CD14-positive monocyte (primary cell): ENCODE measurements around the gene MYO19. TPM values are rescaled to one million over a fixed set of nuclear protein-coding genes. Genes with fewer than 3 reads are reported as not detected.

Experiments
- DNase-seq, 3 donors: peaks; one replicate each; pipeline ENCODE4 v3.0.0-alpha.2; 2011 to 2022
- H2AFZ ChIP-seq: 2 replicates; pipeline ENCODE4 v1.6.0; 2012; ENCODE audit warnings: mild to moderate bottlenecking, low read depth, low read length, inconsistent platforms; ENCODE audit not compliant: insufficient read depth, poor library complexity, severe bottlenecking
- H3K27ac ChIP-seq, 2 donors: 1 replicate in 1 of 2; 2 replicates in 1 of 2; pipeline ENCODE4 v1.5.1; 2012 to 2013; ENCODE audit warnings: low read length in 2 of 2, control low read depth in 1 of 2, inconsistent platforms in 1 of 2, low read depth in 1 of 2, mild to moderate bottlenecking in 1 of 2
- H3K27me3 ChIP-seq, 2 donors: one replicate each; pipeline versions ENCODE4 v1.6.0 to v1.6.1; 2011 to 2013; ENCODE audit warnings: low read length in 2 of 2; ENCODE audit not compliant: control insufficient read depth in 2 of 2, insufficient read depth in 2 of 2
- H3K36me3 ChIP-seq, 2 donors: replicated peaks in 1 of 2; 1 replicate in 1 of 2; 2 replicates in 1 of 2; pipeline versions ENCODE4 v1.5.1 to v1.6.1; 2012 to 2013; ENCODE audit warnings: low read length in 2 of 2, control low read depth in 1 of 2, inconsistent platforms in 1 of 2, mild to moderate bottlenecking in 1 of 2; ENCODE audit not compliant: insufficient read depth in 2 of 2, control insufficient read depth in 1 of 2
- H3K4me1 ChIP-seq, 2 donors: 1 replicate in 1 of 2; 2 replicates in 1 of 2; pipeline versions ENCODE4 v1.5.1 to v1.6.1; 2012 to 2013; ENCODE audit warnings: low read length in 2 of 2, control low read depth in 1 of 2, inconsistent platforms in 1 of 2, mild to moderate bottlenecking in 1 of 2, moderate library complexity in 1 of 2; ENCODE audit not compliant: insufficient read depth in 2 of 2, control insufficient read depth in 1 of 2
- H3K4me2 ChIP-seq: replicated peaks from 2 replicates; pipeline ENCODE3; 2012; ENCODE audit warnings: low read length, moderate library complexity, mild to moderate bottlenecking; ENCODE audit not compliant: poor library complexity, severe bottlenecking; ENCODE audit errors: extremely low read depth
- H3K4me3 ChIP-seq, 3 experiments: fragments of 200-600 bp in 1 of 3; sonication (generic) in 1 of 3; replicated peaks in 1 of 3; 1 replicate in 2 of 3; 2 replicates in 1 of 3; pipeline ENCODE4 v1.5.1; 2011 to 2013; ENCODE audit warnings: low read length in 3 of 3, mild to moderate bottlenecking in 3 of 3, control low read depth in 2 of 3, low read depth in 2 of 3, inconsistent platforms in 1 of 3, moderate library complexity in 1 of 3
- H3K79me2 ChIP-seq: 2 replicates; pipeline ENCODE4 v1.6.0; 2012; ENCODE audit warnings: mild to moderate bottlenecking, control low read depth, inconsistent platforms, low read length, moderate library complexity; ENCODE audit not compliant: insufficient read depth
- H3K9ac ChIP-seq: 2 replicates; pipeline ENCODE4 v1.6.0; 2017; ENCODE audit warnings: low read length, mild to moderate bottlenecking; ENCODE audit not compliant: insufficient read depth, poor library complexity, severe bottlenecking
- H3K9me3 ChIP-seq, 2 donors: replicated peaks in 1 of 2; 1 replicate in 1 of 2; 2 replicates in 1 of 2; pipeline versions ENCODE4 v1.5.1 to v1.6.1; 2012 to 2013; ENCODE audit warnings: low read length in 2 of 2, control low read depth in 1 of 2; ENCODE audit not compliant: control insufficient read depth in 1 of 2, insufficient read depth in 1 of 2
- H4K20me1 ChIP-seq: 2 replicates; pipeline ENCODE4 v1.6.0; 2012; ENCODE audit warnings: mild to moderate bottlenecking, low read length, control low read depth, moderate library complexity; ENCODE audit not compliant: insufficient read depth
- H3K27ac Mint-ChIP-seq, 7 donors: one replicate each; pipeline ENCODE4 v1.8.0; 2020; ENCODE audit warnings: mild to moderate bottlenecking in 7 of 7, mixed read lengths in 7 of 7, moderate library complexity in 6 of 7, inconsistent platforms in 2 of 7
- H3K27me3 Mint-ChIP-seq, 3 donors: one replicate each; pipeline ENCODE4 v1.8.0; 2021 to 2022; ENCODE audit warnings: low read depth in 3 of 3, mild to moderate bottlenecking in 3 of 3, mixed read lengths in 3 of 3, moderate library complexity in 3 of 3, inconsistent platforms in 1 of 3
- H3K36me3 Mint-ChIP-seq, 2 donors: one replicate each; pipeline ENCODE4 v1.8.0; 2020; ENCODE audit warnings: mixed read lengths in 2 of 2, inconsistent platforms in 1 of 2, mild to moderate bottlenecking in 1 of 2
- H3K4me1 Mint-ChIP-seq: one replicate; pipeline ENCODE4 v1.8.0; 2020; ENCODE audit warnings: mild to moderate bottlenecking, mixed read lengths
- H3K4me3 Mint-ChIP-seq, 2 donors: one replicate each; pipeline ENCODE4 v1.8.0; 2020; ENCODE audit warnings: mild to moderate bottlenecking in 2 of 2, mixed read lengths in 2 of 2, moderate library complexity in 1 of 2
- H3K9me3 Mint-ChIP-seq, 7 donors: one replicate each; pipeline ENCODE4 v1.8.0; 2020 to 2022; ENCODE audit warnings: mixed read lengths in 7 of 7, mild to moderate bottlenecking in 6 of 7, moderate library complexity in 6 of 7, inconsistent platforms in 2 of 7
- WGBS: methylation state at CpG from one replicate; pipeline ENCODE4 v1.1.5; 2013; ENCODE audit warnings: missing lambda C conversion rate; ENCODE audit not compliant: insufficient coverage; 5-methylcytosine and 5-hydroxymethylcytosine counted together
- intact Hi-C, 2 donors: fragments of 100-400 bp; cut with micrococcal nuclease; formaldehyde crosslinking; loops; one replicate each; pipeline versions ENCODE4 v1.15.0 to v1.15.1; 2023
- polyA plus RNA-seq, 3 donors: library from polyadenylated mRNA; depleted of rRNA in 1 of 3; unstranded in 2 of 3; stranded (reverse) in 1 of 3; fragments of 300-500 nt in 2 of 3; fragments of >200 nt in 1 of 3; fragmentation: Illumina TruSeq in 2 of 3; gene quantifications; 1 replicate in 2 of 3; 2 replicates in 1 of 3; pipeline ENCODE4 v1.2.3, GENCODE V29; 2012 to 2021
- TF ChIP-seq, protein P1 (sequence below): fragments of 200-600 bp; IDR thresholded peaks from one replicate; pipeline ENCODE4 v1.8.0; 2022; ENCODE audit warnings: antibody characterized with exemption, mild to moderate bottlenecking

The MYO19 gene
- polyA plus RNA-seq, 3 donors = 1.2 to 51.3 (median 1.9) TPM

DNA sequence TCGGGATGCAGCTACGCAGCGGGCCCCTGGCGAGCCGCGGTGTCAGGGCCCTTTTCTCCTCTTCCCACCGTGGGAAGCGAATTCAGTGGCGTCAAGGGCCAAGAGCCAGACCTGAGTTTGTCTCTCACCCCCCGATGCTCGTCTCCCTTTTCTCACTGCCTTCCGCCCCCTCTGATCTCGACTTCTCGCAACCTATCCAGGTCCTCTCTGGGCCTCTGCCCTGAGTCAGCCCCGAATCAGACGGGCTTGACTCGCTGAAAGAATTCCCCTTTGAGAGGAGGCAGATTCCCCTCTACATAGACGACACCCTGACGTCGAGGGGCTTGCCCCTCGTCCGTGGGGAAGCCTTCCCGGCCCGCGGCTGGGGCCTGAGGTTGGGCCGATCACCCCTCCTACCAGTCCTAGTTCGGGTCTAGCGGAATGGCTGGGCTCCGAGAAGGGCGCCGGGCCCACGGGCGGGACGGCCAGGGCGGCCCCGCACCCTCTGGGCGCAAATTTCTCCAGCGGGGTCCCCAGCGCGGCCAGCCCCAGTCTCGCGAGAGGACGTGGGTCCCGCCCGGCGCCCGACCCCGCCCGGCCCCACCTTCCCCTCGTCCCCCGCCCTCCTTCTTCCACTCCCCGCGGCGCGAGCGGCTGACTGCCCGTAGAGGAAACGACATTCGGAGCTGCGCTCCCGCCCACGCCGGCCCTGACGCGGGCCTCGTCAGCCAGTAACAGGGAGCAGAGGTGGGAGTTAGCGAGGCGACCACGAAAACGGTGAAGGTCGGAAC, 9.8 kb upstream of the MYO19 start, which contains the start of gene GGNBP2:
Gene GGNBP2, plus strand, starts transcription at position 613 of the 770 bp plus-strand sequence. CDS start 806 bp downstream, outside the sequence.
- intact Hi-C loops = loop anchor here (5.0 to 10.0 kb wide), 2 partner anchors 48 to 410 kb away; partner anchors contain the start of gene DHRS11 (in 2 of the 2)
- peaks cover 65% of the 10 kb centered on the region for H3K79me2 ChIP-seq
- H3K27ac ChIP-seq = peak within 1 kb of the TSS; percentile 88 to 97
- peaks cover 40% of the 10 kb centered on the region for H4K20me1 ChIP-seq
- H3K4me2 ChIP-seq = peak within 1 kb of the TSS; percentile 96
- H2AFZ ChIP-seq = peak within 1 kb of the TSS; percentile 99
- no peaks in the 10 kb centered on the region for H3K9me3 ChIP-seq
- H3K4me3 Mint-ChIP-seq = peak within 1 kb of the TSS; percentile 92 to 98
- DNase-seq = peak; percentile 84 to 91 (median 90)
- peaks cover 0 to 6% of the 10 kb centered on the region in 2 donors for H3K36me3 ChIP-seq
- peaks cover 0 to 2% (median 0%) of the 10 kb centered on the region in 7 donors for H3K9me3 Mint-ChIP-seq
- H3K27me3 Mint-ChIP-seq = no peaks in the 10 kb centered on the region
- peaks cover 35% of the 10 kb centered on the region for H3K4me1 Mint-ChIP-seq
- peaks cover 40 to 48% of the 10 kb centered on the region in 2 donors for H3K4me1 ChIP-seq
- H3K27me3 ChIP-seq = no peaks in the 10 kb centered on the region
- WGBS = under 1% methylated on average over 58 of the region's 71 CpGs
- H3K36me3 Mint-ChIP-seq = peaks cover 9 to 17% of the 10 kb centered on the region in 2 donors
- H3K4me3 ChIP-seq = peak within 1 kb of the TSS; percentile 68 to 96 (median 88)
- H3K9ac ChIP-seq = peak within 1 kb of the TSS; percentile 97
- TF ChIP-seq, protein P1, sequence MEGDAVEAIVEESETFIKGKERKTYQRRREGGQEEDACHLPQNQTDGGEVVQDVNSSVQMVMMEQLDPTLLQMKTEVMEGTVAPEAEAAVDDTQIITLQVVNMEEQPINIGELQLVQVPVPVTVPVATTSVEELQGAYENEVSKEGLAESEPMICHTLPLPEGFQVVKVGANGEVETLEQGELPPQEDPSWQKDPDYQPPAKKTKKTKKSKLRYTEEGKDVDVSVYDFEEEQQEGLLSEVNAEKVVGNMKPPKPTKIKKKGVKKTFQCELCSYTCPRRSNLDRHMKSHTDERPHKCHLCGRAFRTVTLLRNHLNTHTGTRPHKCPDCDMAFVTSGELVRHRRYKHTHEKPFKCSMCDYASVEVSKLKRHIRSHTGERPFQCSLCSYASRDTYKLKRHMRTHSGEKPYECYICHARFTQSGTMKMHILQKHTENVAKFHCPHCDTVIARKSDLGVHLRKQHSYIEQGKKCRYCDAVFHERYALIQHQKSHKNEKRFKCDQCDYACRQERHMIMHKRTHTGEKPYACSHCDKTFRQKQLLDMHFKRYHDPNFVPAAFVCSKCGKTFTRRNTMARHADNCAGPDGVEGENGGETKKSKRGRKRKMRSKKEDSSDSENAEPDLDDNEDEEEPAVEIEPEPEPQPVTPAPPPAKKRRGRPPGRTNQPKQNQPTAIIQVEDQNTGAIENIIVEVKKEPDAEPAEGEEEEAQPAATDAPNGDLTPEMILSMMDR = peak; percentile 21
- H3K27ac Mint-ChIP-seq = peak within 1 kb of the TSS; percentile 96 to 99 (median 98)

- H2AFZ ChIP-seq = peak overlapping the region; percentile 99
- WGBS = 0% methylated on average over 10 of the region's 10 CpGs
- peaks cover 0 to 2% (median 0%) of the 10 kb centered on the region in 7 donors for H3K9me3 Mint-ChIP-seq
Observed at GRCh38 chr17:36544044-36544306, 9.3 kb upstream of the MYO19 start.

More at GRCh38 chr17:36544044-36544306, 9.3 kb upstream of the MYO19 start:
- H4K20me1 ChIP-seq = peaks cover 34% of the 10 kb centered on the region
- intact Hi-C loops = loop anchor here in 1 of 2 donors (5.0 to 10.0 kb wide), 2 partner anchors 48 to 411 kb away; partner anchors contain the start of gene DHRS11
- peaks cover 60% of the 10 kb centered on the region for H3K79me2 ChIP-seq
- peak overlapping the region; percentile 68 to 96 (median 72) for H3K4me3 ChIP-seq
- no peaks in the 10 kb centered on the region for H3K27me3 ChIP-seq
- H3K4me1 ChIP-seq = peaks cover 35 to 43% of the 10 kb centered on the region in 2 donors
- DNase-seq = peak; percentile 32 to 56 (median 41)
- TF ChIP-seq, protein P1 = peak; percentile 30
- H3K9me3 ChIP-seq = no peaks in the 10 kb centered on the region
- peak overlapping the region; percentile 88 to 97 for H3K27ac ChIP-seq
- H3K4me3 Mint-ChIP-seq = peak overlapping the region; percentile 92 to 98
- peak overlapping the region; percentile 96 for H3K4me2 ChIP-seq
- peaks cover 9 to 17% of the 10 kb centered on the region in 2 donors for H3K36me3 Mint-ChIP-seq
- H3K4me1 Mint-ChIP-seq = peaks cover 33% of the 10 kb centered on the region
- no peaks in the 10 kb centered on the region for H3K27me3 Mint-ChIP-seq
- peak overlapping the region; percentile 96 to 99 (median 98) for H3K27ac Mint-ChIP-seq
- peak overlapping the region; percentile 97 for H3K9ac ChIP-seq
- peaks cover 0 to 6% of the 10 kb centered on the region in 2 donors for H3K36me3 ChIP-seq
